HepG2 (cell line): ENCODE measurements around the gene MGMT. TPM values are rescaled to one million over a fixed set of nuclear protein-coding genes. Genes with fewer than 3 reads are reported as not detected.

Experiments
- ATAC-seq: fragments of 200-7000 bp; cut with Tn5 transposase; 3 replicates; pipeline ENCODE4 v1.9.1; 2020; ENCODE audit warnings: mild to moderate bottlenecking, moderate library complexity
- BruUV-seq: library from RNA; stranded (reverse); fragments of 400-500 nt; replicated peaks from 2 replicates; lab custom pipeline; 2021; lab: Mats Ljungman, UMichigan
- CTCF ChIA-PET: fragments of 300-600 bp; formaldehyde crosslinking; extraction: SDS; loops from one replicate; lab custom pipeline; 2021; ENCODE audit warnings: low total read pairs, inconsistent platforms, low intra/inter-chr PET ratio; lab: Yijun Ruan, JAX
- POLR2A ChIA-PET: fragments of 350-600 bp; sonication (Branson Sonifier 250); formaldehyde crosslinking; loops from one replicate; lab custom pipeline; 2020; ENCODE audit warnings: antibody characterized with exemption, inconsistent platforms; lab: Yijun Ruan, JAX
- DNase-seq: peaks from one replicate; pipeline ENCODE4 v3.0.0-alpha.2; 2015; ENCODE audit warnings: low spot score
- FAIRE-seq: peaks from 3 replicates; lab custom pipeline; 2011; peaks lifted over from hg19 to GRCh38; lab: Jason Lieb, UNC
- H2AFZ ChIP-seq: one replicate; pipeline ENCODE4 v1.6.1; 2011; ENCODE audit warnings: low read length, inconsistent platforms
- H3K27ac ChIP-seq: fragments of 300-600 bp; 3 replicates; pipeline ENCODE4 v1.8.0; 2011; ENCODE audit warnings: mixed run types, mild to moderate bottlenecking, mixed read lengths, low read length, inconsistent platforms; ENCODE audit not compliant: insufficient read depth; ENCODE audit errors: extremely low read length
- H3K27me3 ChIP-seq, 2 experiments: fragments of 200-600 bp in 1 of 2; 2 replicates in 1 of 2; 3 replicates in 1 of 2; pipeline versions ENCODE4 v1.6.0 to v1.8.0; 2011; ENCODE audit warnings: low read length in 2 of 2, mild to moderate bottlenecking in 2 of 2, moderate library complexity in 2 of 2, inconsistent platforms in 1 of 2; ENCODE audit not compliant: insufficient read depth in 2 of 2, control insufficient read depth in 1 of 2
- H3K36me3 ChIP-seq, 2 experiments: fragments of 200-600 bp in 1 of 2; replicated peaks in 1 of 2; 2 replicates in 1 of 2; 3 replicates in 1 of 2; pipeline versions ENCODE4 v1.5.1 to v1.8.0; 2011; ENCODE audit warnings: low read length in 2 of 2, inconsistent platforms in 1 of 2; ENCODE audit not compliant: insufficient read depth in 2 of 2, control insufficient read depth in 1 of 2
- H3K4me1 ChIP-seq: 2 replicates; pipeline ENCODE4 v1.5.1; 2012; ENCODE audit warnings: low read length, inconsistent platforms; ENCODE audit not compliant: insufficient read depth
- H3K4me2 ChIP-seq: 2 replicates; pipeline ENCODE4 v1.6.0; 2011; ENCODE audit warnings: low read depth, low read length, inconsistent platforms
- H3K4me3 ChIP-seq, 3 experiments: fragments of 200-600 bp in 1 of 3; sonication (generic), shearing (Covaris generic) in 1 of 3; replicated peaks in 1 of 3; 2 replicates each; pipeline ENCODE4 v1.5.1; 2011 to 2016; ENCODE audit warnings: low read length in 3 of 3, inconsistent platforms in 2 of 3, low read depth in 2 of 3, mild to moderate bottlenecking in 2 of 3, control low read depth in 1 of 3, mixed read lengths in 1 of 3; ENCODE audit not compliant: insufficient read depth in 1 of 3
- H3K79me2 ChIP-seq: one replicate; pipeline ENCODE4 v1.6.1; 2011; ENCODE audit warnings: low read length, inconsistent platforms; ENCODE audit not compliant: insufficient read depth
- H3K9ac ChIP-seq: 2 replicates; pipeline ENCODE4 v1.6.0; 2011; ENCODE audit warnings: mild to moderate bottlenecking, low read depth, low read length, inconsistent platforms; ENCODE audit not compliant: insufficient read depth
- H3K9me3 ChIP-seq: 2 replicates; pipeline ENCODE4 v1.5.1; 2012; ENCODE audit warnings: mild to moderate bottlenecking, low read length
- H4K20me1 ChIP-seq: 2 replicates; pipeline ENCODE4 v1.6.0; 2011; ENCODE audit warnings: inconsistent platforms, mild to moderate bottlenecking, low read length, moderate library complexity; ENCODE audit not compliant: insufficient read depth
- ADNP ChIP-seq: sonication (generic); formaldehyde crosslinking; IDR thresholded peaks from 2 replicates; pipeline ENCODE4 v1.4.0; 2020; ENCODE audit warnings: missing genetic modification reagents
- ETV5 ChIP-seq: IDR thresholded peaks from 2 replicates; pipeline ENCODE4 v1.6.1; 2018; ENCODE audit warnings: missing biosample characterization, missing genetic modification reagents, inconsistent platforms, borderline replicate concordance
- MXI1 ChIP-seq: IDR thresholded peaks from 3 replicates; pipeline ENCODE4 v1.6.1; 2012; ENCODE audit warnings: low read depth, low read length, inconsistent platforms, borderline replicate concordance
- NFYB ChIP-seq: sonication (generic); formaldehyde crosslinking; IDR thresholded peaks from 2 replicates; pipeline ENCODE4 v1.4.0; 2020; ENCODE audit warnings: missing genetic modification reagents
- SP140L ChIP-seq: sonication (generic); formaldehyde crosslinking; IDR thresholded peaks from 2 replicates; pipeline ENCODE4 v1.4.0; 2020; ENCODE audit warnings: missing genetic modification reagents, borderline replicate concordance
- SP2 ChIP-seq: sonication (generic); formaldehyde crosslinking; IDR thresholded peaks from 2 replicates; pipeline ENCODE4 v1.5.1; 2020; ENCODE audit warnings: mild to moderate bottlenecking, missing genetic modification reagents
- ZFX ChIP-seq: sonication (generic); formaldehyde crosslinking; IDR thresholded peaks from 2 replicates; pipeline ENCODE4 v1.4.0; 2020; ENCODE audit warnings: mild to moderate bottlenecking, low read depth, missing genetic modification reagents, moderate library complexity
- ZNF501 ChIP-seq: sonication (generic); formaldehyde crosslinking; IDR thresholded peaks from 2 replicates; pipeline ENCODE4 v1.5.1; 2020; ENCODE audit warnings: mild to moderate bottlenecking, moderate library complexity, missing genetic modification reagents
- ZNF546 ChIP-seq: sonication (generic); formaldehyde crosslinking; conservative IDR thresholded peaks from 2 replicates; pipeline ENCODE4 v1.8.1; 2023; ENCODE audit warnings: mild to moderate bottlenecking, missing genetic modification reagents
- WGBS: methylation state at CpG from one replicate; pipeline ENCODE4 v1.1.6; 2017; ENCODE audit warnings: low lambda C conversion rate; 5-methylcytosine and 5-hydroxymethylcytosine counted together
- in situ Hi-C: cut with HindIII; loops from 2 replicates; pipeline ENCODE4 v1.10.0; 2017; ENCODE audit warnings: low pct_unique_long_range_greater_than_20kb; ENCODE audit not compliant: extremely low pct_ligation_motif_present
- intact Hi-C: fragments of 100-400 bp; cut with micrococcal nuclease; formaldehyde crosslinking; loops from one replicate; pipeline ENCODE4 v1.10.0; 2022; ENCODE audit not compliant: unreplicated experiment
- polyA plus RNA-seq, 8 experiments: library from polyadenylated mRNA; depleted of rRNA in 3 of 8; stranded (reverse) in 7 of 8; unstranded in 1 of 8; fragments of >200 nt; fragmentation: Illumina TruSeq in 4 of 8; extraction: Trizol in 4 of 8; gene quantifications; 2 replicates each; pipeline versions ENCODE4 v1.2.1 to v1.2.3, GENCODE V29; 2011 to 2016; ENCODE audit warnings: low read depth in 4 of 8, missing spikeins in 1 of 8, mixed read lengths in 1 of 8; ENCODE audit not compliant: insufficient read depth in 1 of 8
- total RNA-seq, 5 experiments: library from RNA; depleted of rRNA; stranded (reverse); fragments of >200 nt; fragmentation: Illumina TruSeq; extraction: Trizol; gene quantifications; 2 replicates each; pipeline ENCODE4 v1.2.3, GENCODE V29; 2016; ENCODE audit warnings: low read depth in 1 of 5
- TF ChIP-seq, protein P1 (sequence below): sonication (generic); formaldehyde crosslinking; IDR thresholded peaks from 2 replicates; pipeline ENCODE4 v1.9.0; 2021; ENCODE audit warnings: missing genetic modification reagents, borderline replicate concordance
- TF ChIP-seq, protein P2 (sequence below): sonication (generic); formaldehyde crosslinking; IDR thresholded peaks from 2 replicates; pipeline ENCODE4 v1.9.0; 2021; ENCODE audit warnings: mild to moderate bottlenecking, missing genetic modification reagents
- TF ChIP-seq, protein P3 (sequence below), 2 experiments: sonication (generic) in 1 of 2; formaldehyde crosslinking in 1 of 2; IDR thresholded peaks; 2 replicates each; pipeline versions ENCODE4 v1.5.1 to v1.6.1; 2011 to 2020; ENCODE audit warnings: borderline replicate concordance in 1 of 2, low read depth in 1 of 2, low read length in 1 of 2, mild to moderate bottlenecking in 1 of 2, missing genetic modification reagents in 1 of 2, moderate library complexity in 1 of 2

The MGMT gene
- total and polyA plus RNA-seq, 2 of the 13 experiments (the other 11 are each of a cell fraction or from before 2014, with no cell fraction given): 12.0 to 19.5 TPM

DNA sequence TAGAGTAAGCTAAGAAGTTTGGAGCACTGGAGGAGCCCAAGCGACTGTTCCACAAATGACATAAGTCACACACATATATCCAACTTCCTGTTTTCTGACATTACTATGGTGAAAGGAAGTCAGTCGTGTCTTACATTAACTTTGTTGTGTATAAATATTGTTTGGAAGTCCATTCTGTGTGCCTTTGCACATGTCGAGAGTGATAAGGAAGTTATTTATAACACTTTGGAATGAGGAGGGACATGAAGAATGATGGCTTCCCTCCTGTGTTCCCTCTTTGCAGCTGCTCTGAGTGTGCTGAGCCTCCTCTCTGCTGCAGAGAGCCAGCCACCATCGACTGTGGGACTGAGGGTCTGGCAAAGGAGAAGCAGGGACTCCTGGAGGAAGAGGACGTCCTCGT lies 40.4 kb upstream of the MGMT start (continued):
- TF ChIP-seq, protein P1, sequence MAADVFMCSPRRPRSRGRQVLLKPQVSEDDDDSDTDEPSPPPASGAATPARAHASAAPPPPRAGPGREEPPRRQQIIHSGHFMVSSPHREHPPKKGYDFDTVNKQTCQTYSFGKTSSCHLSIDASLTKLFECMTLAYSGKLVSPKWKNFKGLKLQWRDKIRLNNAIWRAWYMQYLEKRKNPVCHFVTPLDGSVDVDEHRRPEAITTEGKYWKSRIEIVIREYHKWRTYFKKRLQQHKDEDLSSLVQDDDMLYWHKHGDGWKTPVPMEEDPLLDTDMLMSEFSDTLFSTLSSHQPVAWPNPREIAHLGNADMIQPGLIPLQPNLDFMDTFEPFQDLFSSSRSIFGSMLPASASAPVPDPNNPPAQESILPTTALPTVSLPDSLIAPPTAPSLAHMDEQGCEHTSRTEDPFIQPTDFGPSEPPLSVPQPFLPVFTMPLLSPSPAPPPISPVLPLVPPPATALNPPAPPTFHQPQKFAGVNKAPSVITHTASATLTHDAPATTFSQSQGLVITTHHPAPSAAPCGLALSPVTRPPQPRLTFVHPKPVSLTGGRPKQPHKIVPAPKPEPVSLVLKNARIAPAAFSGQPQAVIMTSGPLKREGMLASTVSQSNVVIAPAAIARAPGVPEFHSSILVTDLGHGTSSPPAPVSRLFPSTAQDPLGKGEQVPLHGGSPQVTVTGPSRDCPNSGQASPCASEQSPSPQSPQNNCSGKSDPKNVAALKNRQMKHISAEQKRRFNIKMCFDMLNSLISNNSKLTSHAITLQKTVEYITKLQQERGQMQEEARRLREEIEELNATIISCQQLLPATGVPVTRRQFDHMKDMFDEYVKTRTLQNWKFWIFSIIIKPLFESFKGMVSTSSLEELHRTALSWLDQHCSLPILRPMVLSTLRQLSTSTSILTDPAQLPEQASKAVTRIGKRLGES (CRISPR knock-in tag): no peak
- TF ChIP-seq SP140L (no peak), NFYB (CRISPR knock-in tag) (no peak), ZFX (CRISPR knock-in tag) (no peak), ZNF501 (no peak), MXI1 (no peak)
- TF ChIP-seq, all 625 proteins: peak for 0

DNA sequence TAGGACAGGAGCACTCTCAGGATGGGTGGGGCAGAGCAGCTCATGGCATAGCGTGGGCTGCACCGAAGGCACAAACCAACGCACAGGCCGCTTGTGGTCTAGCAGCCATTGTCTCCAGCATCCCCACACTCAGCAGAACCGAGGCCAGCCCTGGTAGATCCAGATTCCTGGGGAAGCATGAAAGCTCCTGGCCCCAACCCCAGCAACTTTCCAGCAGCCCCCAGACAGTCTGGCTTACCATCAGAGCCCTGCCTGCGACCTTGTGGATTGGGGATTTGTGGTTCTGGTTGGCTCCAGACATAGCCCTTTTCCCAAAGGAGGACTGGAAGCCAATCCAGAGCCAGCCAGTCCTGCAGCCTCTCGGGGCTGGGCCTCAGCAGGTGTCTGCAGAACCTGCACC lies 33.8 kb upstream of the MGMT start:
- Histone ChIP-seq H3K4me1 (no peaks in the 10 kb centered on the region), H4K20me1 (no peaks in the 10 kb centered on the region), H3K27me3 (peaks cover 0 to 11% of the 10 kb centered on the region in 2 experiments; a peak in 1 of 5 replicates), H2AFZ (no peak overlapping the region), H3K4me2 (no peak overlapping the region), H3K9ac (no peak overlapping the region), H3K27ac (no peak overlapping the region), H3K36me3 (no peaks in the 10 kb centered on the region), H3K4me3 (no peak overlapping the region), H3K9me3 (no peaks in the 10 kb centered on the region), H3K79me2 (no peaks in the 10 kb centered on the region)
- 22% methylated on average over 3 of the region's 7 CpGs for WGBS
- no peak for DNase-seq
- intact Hi-C loops (no loop called here), in situ Hi-C loops (no loop called here)
- ChIA-PET CTCF (no interaction called here), POLR2A (no interaction called here)
- ATAC-seq: no peak
- no TSS peak for BruUV-seq
- no peak for FAIRE-seq
- TF ChIP-seq ETV5 (no peak), SP2 (CRISPR knock-in tag) (no peak), ZNF546 (no peak), MXI1 (no peak), ADNP (CRISPR knock-in tag) (no peak)
- TF ChIP-seq, protein P2, sequence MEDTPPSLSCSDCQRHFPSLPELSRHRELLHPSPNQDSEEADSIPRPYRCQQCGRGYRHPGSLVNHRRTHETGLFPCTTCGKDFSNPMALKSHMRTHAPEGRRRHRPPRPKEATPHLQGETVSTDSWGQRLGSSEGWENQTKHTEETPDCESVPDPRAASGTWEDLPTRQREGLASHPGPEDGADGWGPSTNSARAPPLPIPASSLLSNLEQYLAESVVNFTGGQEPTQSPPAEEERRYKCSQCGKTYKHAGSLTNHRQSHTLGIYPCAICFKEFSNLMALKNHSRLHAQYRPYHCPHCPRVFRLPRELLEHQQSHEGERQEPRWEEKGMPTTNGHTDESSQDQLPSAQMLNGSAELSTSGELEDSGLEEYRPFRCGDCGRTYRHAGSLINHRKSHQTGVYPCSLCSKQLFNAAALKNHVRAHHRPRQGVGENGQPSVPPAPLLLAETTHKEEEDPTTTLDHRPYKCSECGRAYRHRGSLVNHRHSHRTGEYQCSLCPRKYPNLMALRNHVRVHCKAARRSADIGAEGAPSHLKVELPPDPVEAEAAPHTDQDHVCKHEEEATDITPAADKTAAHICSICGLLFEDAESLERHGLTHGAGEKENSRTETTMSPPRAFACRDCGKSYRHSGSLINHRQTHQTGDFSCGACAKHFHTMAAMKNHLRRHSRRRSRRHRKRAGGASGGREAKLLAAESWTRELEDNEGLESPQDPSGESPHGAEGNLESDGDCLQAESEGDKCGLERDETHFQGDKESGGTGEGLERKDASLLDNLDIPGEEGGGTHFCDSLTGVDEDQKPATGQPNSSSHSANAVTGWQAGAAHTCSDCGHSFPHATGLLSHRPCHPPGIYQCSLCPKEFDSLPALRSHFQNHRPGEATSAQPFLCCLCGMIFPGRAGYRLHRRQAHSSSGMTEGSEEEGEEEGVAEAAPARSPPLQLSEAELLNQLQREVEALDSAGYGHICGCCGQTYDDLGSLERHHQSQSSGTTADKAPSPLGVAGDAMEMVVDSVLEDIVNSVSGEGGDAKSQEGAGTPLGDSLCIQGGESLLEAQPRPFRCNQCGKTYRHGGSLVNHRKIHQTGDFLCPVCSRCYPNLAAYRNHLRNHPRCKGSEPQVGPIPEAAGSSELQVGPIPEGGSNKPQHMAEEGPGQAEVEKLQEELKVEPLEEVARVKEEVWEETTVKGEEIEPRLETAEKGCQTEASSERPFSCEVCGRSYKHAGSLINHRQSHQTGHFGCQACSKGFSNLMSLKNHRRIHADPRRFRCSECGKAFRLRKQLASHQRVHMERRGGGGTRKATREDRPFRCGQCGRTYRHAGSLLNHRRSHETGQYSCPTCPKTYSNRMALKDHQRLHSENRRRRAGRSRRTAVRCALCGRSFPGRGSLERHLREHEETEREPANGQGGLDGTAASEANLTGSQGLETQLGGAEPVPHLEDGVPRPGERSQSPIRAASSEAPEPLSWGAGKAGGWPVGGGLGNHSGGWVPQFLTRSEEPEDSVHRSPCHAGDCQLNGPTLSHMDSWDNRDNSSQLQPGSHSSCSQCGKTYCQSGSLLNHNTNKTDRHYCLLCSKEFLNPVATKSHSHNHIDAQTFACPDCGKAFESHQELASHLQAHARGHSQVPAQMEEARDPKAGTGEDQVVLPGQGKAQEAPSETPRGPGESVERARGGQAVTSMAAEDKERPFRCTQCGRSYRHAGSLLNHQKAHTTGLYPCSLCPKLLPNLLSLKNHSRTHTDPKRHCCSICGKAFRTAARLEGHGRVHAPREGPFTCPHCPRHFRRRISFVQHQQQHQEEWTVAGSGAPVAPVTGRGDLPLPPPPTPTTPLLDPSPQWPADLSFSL (CRISPR knock-in tag): no peak
- TF ChIP-seq, protein P3, sequence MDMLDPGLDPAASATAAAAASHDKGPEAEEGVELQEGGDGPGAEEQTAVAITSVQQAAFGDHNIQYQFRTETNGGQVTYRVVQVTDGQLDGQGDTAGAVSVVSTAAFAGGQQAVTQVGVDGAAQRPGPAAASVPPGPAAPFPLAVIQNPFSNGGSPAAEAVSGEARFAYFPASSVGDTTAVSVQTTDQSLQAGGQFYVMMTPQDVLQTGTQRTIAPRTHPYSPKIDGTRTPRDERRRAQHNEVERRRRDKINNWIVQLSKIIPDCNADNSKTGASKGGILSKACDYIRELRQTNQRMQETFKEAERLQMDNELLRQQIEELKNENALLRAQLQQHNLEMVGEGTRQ (IDR thresholded peaks at IDR 0.05; ENCODE audit: low read depth, low read length): no peak
- TF ChIP-seq, protein P3 (CRISPR knock-in tag; IDR thresholded peaks at IDR 0.05; ENCODE audit: borderline replicate concordance): no peak
